Liver (tissue), 9 donors: Measurements from ENCODE around the gene MAP7D3. TPM values are rescaled to one million over a fixed set of nuclear protein-coding genes. Genes with fewer than 3 reads are reported as not detected.

Experiments used
- DNase-seq: peaks from one replicate; pipeline ENCODE4 v3.0.0-alpha.2; 2017; ENCODE audit warnings: low spot score
- H3K27ac ChIP-seq, 2 donors: one replicate each; pipeline ENCODE4 v1.7.0; 2013; ENCODE audit warnings: inconsistent platforms in 2 of 2, low read length in 2 of 2, control low read depth in 1 of 2, low read depth in 1 of 2, mild to moderate bottlenecking in 1 of 2
- H3K27me3 ChIP-seq, 4 donors: one replicate each; pipeline versions ENCODE4 v1.6.1 to v1.7.0; 2013; ENCODE audit warnings: low read length in 3 of 4, inconsistent platforms in 1 of 4, mild to moderate bottlenecking in 1 of 4, moderate library complexity in 1 of 4; ENCODE audit not compliant: control insufficient read depth in 4 of 4, insufficient read depth in 4 of 4
- H3K36me3 ChIP-seq, 4 donors: one replicate each; pipeline versions ENCODE4 v1.6.1 to v1.7.0; 2013; ENCODE audit warnings: low read length in 3 of 4, mild to moderate bottlenecking in 3 of 4, low read depth in 1 of 4, moderate library complexity in 1 of 4; ENCODE audit not compliant: control insufficient read depth in 4 of 4, insufficient read depth in 3 of 4
- H3K4me1 ChIP-seq, 4 donors: one replicate each; pipeline versions ENCODE4 v1.6.1 to v1.7.0; 2013; ENCODE audit warnings: low read length in 3 of 4, mild to moderate bottlenecking in 3 of 4, moderate library complexity in 1 of 4; ENCODE audit not compliant: control insufficient read depth in 4 of 4, insufficient read depth in 4 of 4
- H3K4me3 ChIP-seq, 3 donors: one replicate each; pipeline versions ENCODE4 v1.6.1 to v1.7.0; 2013; ENCODE audit warnings: low read length in 3 of 3, control low read depth in 1 of 3, low read depth in 1 of 3, mild to moderate bottlenecking in 1 of 3
- H3K9ac ChIP-seq, 2 donors: one replicate each; pipeline ENCODE4 v1.7.0; 2013; ENCODE audit warnings: low read length in 2 of 2, mild to moderate bottlenecking in 2 of 2, moderate library complexity in 2 of 2, control low read depth in 1 of 2, low read depth in 1 of 2
- H3K9me3 ChIP-seq, 4 donors: one replicate each; pipeline versions ENCODE4 v1.6.1 to v1.7.0; 2013; ENCODE audit warnings: low read length in 3 of 4; ENCODE audit not compliant: control insufficient read depth in 4 of 4
- EGR1 ChIP-seq, 2 donors: IDR thresholded peaks; 2 replicates each; pipeline ENCODE4 v1.6.1; 2016 to 2018; ENCODE audit warnings: antibody characterized with exemption in 2 of 2, low read depth in 2 of 2
- FOXA1 ChIP-seq: IDR thresholded peaks from 2 replicates; pipeline ENCODE4 v1.6.1; 2016; ENCODE audit warnings: antibody characterized with exemption
- FOXA2 ChIP-seq: IDR thresholded peaks from 2 replicates; pipeline ENCODE4 v1.6.1; 2016; ENCODE audit warnings: antibody characterized with exemption
- GABPA ChIP-seq, 2 donors: IDR thresholded peaks in 1 of 2; conservative IDR thresholded peaks in 1 of 2; 2 replicates each; pipeline ENCODE4 v1.6.1; 2016; ENCODE audit warnings: antibody characterized with exemption in 2 of 2, mild to moderate bottlenecking in 1 of 2, moderate library complexity in 1 of 2
- HNF4A ChIP-seq, 2 donors: conservative IDR thresholded peaks; 2 replicates each; pipeline ENCODE4 v1.6.1; 2016; ENCODE audit warnings: antibody characterized with exemption in 2 of 2, mild to moderate bottlenecking in 2 of 2
- HNF4G ChIP-seq: IDR thresholded peaks from 2 replicates; pipeline ENCODE4 v1.6.1; 2016; ENCODE audit warnings: antibody characterized with exemption
- JUND ChIP-seq, 2 donors: IDR thresholded peaks; 2 replicates each; pipeline ENCODE4 v1.6.1; 2016; ENCODE audit warnings: antibody characterized with exemption in 2 of 2
- NR2F2 ChIP-seq: IDR thresholded peaks from 2 replicates; pipeline ENCODE4 v1.6.1; 2016; ENCODE audit warnings: antibody characterized with exemption
- RAD21 ChIP-seq, 2 donors: IDR thresholded peaks; 2 replicates each; pipeline ENCODE4 v1.6.1; 2016; ENCODE audit warnings: antibody characterized with exemption in 2 of 2, mild to moderate bottlenecking in 2 of 2
- RXRA ChIP-seq, 2 donors: IDR thresholded peaks; 2 replicates each; pipeline ENCODE4 v1.6.1; 2017 to 2018; ENCODE audit warnings: antibody characterized with exemption in 2 of 2, mild to moderate bottlenecking in 1 of 2
- SP1 ChIP-seq: IDR thresholded peaks from 2 replicates; pipeline ENCODE4 v1.6.1; 2018; ENCODE audit warnings: antibody characterized with exemption, mild to moderate bottlenecking
- TAF1 ChIP-seq: conservative IDR thresholded peaks from 2 replicates; pipeline ENCODE4 v1.6.1; 2016; ENCODE audit warnings: antibody characterized with exemption, mild to moderate bottlenecking
- YY1 ChIP-seq: IDR thresholded peaks from 2 replicates; pipeline ENCODE4 v1.6.1; 2016; ENCODE audit warnings: antibody characterized with exemption, mild to moderate bottlenecking
- WGBS: extraction: QIAGEN DNeasy Blood & Tissue Kit; methylation state at CpG from one replicate; pipeline ENCODE4 v1.1.7; 2013; 5-methylcytosine and 5-hydroxymethylcytosine counted together
- polyA plus RNA-seq, 2 donors: library from polyadenylated mRNA; stranded (reverse) in 1 of 2; unstranded in 1 of 2; fragments of 200-250 nt in 1 of 2; fragments of >200 nt in 1 of 2; fragmentation: Nextera tagmentation in 1 of 2; extraction: Ambion mirVana in 1 of 2; gene quantifications; one replicate each; pipeline versions ENCODE4 v1.2.1 to v1.2.3, GENCODE V29; 2013 to 2015
- total RNA-seq, 2 donors: library from RNA; depleted of rRNA; stranded (reverse); fragments of >200 nt; gene quantifications; one replicate each; pipeline ENCODE4 v1.2.3, GENCODE V29; 2014
- TF ChIP-seq, protein P1 (sequence below): IDR thresholded peaks from 2 replicates; pipeline ENCODE4 v1.6.1; 2016; ENCODE audit warnings: antibody characterized with exemption
- TF ChIP-seq, protein P2 (sequence below): IDR thresholded peaks from 2 replicates; pipeline ENCODE4 v1.6.1; 2016; ENCODE audit warnings: antibody characterized with exemption, mild to moderate bottlenecking
- TF ChIP-seq, protein P3 (sequence below): IDR thresholded peaks from 2 replicates; pipeline ENCODE4 v1.6.1; 2016; ENCODE audit warnings: antibody characterized with exemption
- TF ChIP-seq, protein P4 (sequence below): fragments of 150-350 bp; IDR thresholded peaks from 2 replicates; pipeline ENCODE4 v1.5.1; 2017; ENCODE audit warnings: improper control_type of control experiment, low read depth, low read length; ENCODE audit not compliant: missing input control
- donor health status: healthy.
- donor health status: healthy.
- donor health status: healthy.
- donor health status: healthy.
- donor health status: healthy.

Gene MAP7D3
- total and polyA plus RNA-seq, 4 donors: 1.6 to 4.4 (median 3.1) TPM

DNA sequence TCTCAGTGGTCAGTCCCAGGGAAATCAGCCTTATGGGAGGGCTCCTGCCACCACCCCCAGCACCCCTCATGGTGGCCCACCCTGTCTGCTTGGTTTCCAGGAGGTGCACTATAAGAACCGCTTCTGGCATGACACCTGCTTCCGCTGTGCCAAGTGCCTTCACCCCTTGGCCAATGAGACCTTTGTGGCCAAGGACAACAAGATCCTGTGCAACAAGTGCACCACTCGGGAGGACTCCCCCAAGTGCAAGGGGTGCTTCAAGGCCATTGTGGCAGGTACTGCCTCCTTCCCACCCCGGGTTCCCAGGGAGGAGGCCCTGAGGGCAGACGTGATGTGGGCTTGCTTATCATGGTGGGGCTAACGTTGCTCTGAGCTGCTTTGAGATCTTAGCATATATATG is 44.3 kb downstream of the MAP7D3 start (continued):
- TF ChIP-seq, protein P1, sequence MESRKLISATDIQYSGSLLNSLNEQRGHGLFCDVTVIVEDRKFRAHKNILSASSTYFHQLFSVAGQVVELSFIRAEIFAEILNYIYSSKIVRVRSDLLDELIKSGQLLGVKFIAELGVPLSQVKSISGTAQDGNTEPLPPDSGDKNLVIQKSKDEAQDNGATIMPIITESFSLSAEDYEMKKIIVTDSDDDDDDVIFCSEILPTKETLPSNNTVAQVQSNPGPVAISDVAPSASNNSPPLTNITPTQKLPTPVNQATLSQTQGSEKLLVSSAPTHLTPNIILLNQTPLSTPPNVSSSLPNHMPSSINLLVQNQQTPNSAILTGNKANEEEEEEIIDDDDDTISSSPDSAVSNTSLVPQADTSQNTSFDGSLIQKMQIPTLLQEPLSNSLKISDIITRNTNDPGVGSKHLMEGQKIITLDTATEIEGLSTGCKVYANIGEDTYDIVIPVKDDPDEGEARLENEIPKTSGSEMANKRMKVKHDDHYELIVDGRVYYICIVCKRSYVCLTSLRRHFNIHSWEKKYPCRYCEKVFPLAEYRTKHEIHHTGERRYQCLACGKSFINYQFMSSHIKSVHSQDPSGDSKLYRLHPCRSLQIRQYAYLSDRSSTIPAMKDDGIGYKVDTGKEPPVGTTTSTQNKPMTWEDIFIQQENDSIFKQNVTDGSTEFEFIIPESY: no peak
- TF ChIP-seq HNF4G (no peak), SP1 (no peak), FOXA2 (no peak), HNF4A (conservative IDR thresholded peaks at IDR 0.05) (no peak), EGR1 (IDR thresholded peaks at IDR 0.05; ENCODE audit: low read depth in 2 of 2) (no peak), RXRA (IDR thresholded peaks at IDR 0.05) (no peak)

DNA sequence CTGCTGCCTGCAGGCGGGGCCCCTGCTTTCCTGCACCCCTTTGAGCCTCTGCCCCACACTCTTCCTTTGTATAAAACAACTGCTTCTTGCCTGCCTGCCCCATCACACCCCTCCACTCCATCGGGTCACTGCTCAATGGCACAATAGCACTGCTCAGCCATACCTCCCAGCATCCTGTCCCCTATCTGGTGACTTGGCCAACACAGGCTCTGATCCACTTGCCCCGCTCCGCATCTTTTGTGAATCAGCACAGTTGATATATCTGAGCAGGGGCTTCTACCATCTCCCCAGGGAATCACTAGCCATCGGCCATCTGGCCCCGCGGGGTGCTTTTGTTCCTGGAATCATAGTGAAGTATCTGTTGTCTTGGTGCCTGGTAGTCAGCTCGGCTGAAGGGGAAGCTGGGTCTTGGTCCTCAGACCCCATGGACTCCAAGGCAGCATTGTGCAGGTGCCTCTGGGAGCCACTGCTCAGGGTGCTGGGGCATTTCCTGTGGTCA is 45.3 kb downstream of the MAP7D3 start:
- no peak overlapping the region for H3K4me3 ChIP-seq
- no peak overlapping the region for H3K27ac ChIP-seq
- no peaks in the 10 kb centered on the region for H3K36me3 ChIP-seq
- H3K27me3 ChIP-seq: no peaks in the 10 kb centered on the region
- H3K9me3 ChIP-seq: no peaks in the 10 kb centered on the region
- H3K9ac ChIP-seq: no peak overlapping the region
- H3K4me1 ChIP-seq: peaks cover 0 to 3% (median under 1%) of the 10 kb centered on the region in 4 donors
- TF ChIP-seq HNF4G (no peak), NR2F2 (no peak), SP1 (no peak), FOXA2 (no peak), TAF1 (no peak), HNF4A (conservative IDR thresholded peaks at IDR 0.05) (no peak), RXRA (IDR thresholded peaks at IDR 0.05) (no peak), GABPA (IDR thresholded peaks at IDR 0.05 in 1 of 2, conservative IDR thresholded peaks at IDR 0.05 in 1 of 2) (no peak), FOXA1 (no peak), RAD21 (IDR thresholded peaks at IDR 0.05) (no peak), EGR1 (IDR thresholded peaks at IDR 0.05; ENCODE audit: low read depth in 2 of 2) (no peak), YY1 (no peak), JUND (IDR thresholded peaks at IDR 0.05) (no peak)
- TF ChIP-seq, protein P2, sequence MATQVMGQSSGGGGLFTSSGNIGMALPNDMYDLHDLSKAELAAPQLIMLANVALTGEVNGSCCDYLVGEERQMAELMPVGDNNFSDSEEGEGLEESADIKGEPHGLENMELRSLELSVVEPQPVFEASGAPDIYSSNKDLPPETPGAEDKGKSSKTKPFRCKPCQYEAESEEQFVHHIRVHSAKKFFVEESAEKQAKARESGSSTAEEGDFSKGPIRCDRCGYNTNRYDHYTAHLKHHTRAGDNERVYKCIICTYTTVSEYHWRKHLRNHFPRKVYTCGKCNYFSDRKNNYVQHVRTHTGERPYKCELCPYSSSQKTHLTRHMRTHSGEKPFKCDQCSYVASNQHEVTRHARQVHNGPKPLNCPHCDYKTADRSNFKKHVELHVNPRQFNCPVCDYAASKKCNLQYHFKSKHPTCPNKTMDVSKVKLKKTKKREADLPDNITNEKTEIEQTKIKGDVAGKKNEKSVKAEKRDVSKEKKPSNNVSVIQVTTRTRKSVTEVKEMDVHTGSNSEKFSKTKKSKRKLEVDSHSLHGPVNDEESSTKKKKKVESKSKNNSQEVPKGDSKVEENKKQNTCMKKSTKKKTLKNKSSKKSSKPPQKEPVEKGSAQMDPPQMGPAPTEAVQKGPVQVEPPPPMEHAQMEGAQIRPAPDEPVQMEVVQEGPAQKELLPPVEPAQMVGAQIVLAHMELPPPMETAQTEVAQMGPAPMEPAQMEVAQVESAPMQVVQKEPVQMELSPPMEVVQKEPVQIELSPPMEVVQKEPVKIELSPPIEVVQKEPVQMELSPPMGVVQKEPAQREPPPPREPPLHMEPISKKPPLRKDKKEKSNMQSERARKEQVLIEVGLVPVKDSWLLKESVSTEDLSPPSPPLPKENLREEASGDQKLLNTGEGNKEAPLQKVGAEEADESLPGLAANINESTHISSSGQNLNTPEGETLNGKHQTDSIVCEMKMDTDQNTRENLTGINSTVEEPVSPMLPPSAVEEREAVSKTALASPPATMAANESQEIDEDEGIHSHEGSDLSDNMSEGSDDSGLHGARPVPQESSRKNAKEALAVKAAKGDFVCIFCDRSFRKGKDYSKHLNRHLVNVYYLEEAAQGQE: no peak
- TF ChIP-seq, protein P3, sequence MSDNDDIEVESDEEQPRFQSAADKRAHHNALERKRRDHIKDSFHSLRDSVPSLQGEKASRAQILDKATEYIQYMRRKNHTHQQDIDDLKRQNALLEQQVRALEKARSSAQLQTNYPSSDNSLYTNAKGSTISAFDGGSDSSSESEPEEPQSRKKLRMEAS: no peak
- TF ChIP-seq, protein P4, sequence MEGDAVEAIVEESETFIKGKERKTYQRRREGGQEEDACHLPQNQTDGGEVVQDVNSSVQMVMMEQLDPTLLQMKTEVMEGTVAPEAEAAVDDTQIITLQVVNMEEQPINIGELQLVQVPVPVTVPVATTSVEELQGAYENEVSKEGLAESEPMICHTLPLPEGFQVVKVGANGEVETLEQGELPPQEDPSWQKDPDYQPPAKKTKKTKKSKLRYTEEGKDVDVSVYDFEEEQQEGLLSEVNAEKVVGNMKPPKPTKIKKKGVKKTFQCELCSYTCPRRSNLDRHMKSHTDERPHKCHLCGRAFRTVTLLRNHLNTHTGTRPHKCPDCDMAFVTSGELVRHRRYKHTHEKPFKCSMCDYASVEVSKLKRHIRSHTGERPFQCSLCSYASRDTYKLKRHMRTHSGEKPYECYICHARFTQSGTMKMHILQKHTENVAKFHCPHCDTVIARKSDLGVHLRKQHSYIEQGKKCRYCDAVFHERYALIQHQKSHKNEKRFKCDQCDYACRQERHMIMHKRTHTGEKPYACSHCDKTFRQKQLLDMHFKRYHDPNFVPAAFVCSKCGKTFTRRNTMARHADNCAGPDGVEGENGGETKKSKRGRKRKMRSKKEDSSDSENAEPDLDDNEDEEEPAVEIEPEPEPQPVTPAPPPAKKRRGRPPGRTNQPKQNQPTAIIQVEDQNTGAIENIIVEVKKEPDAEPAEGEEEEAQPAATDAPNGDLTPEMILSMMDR: no peak
- TF ChIP-seq, protein P1: no peak
- no peak for DNase-seq
- WGBS: 85% methylated on average over 8 of the region's 8 CpGs
